Ovary (tissue), 9 donors: ENCODE measurements around the gene CYB5R3. TPM values are rescaled to one million over a fixed set of nuclear protein-coding genes. Genes with fewer than 3 reads are reported as not detected.

Experiments
- DNase-seq, 5 donors: peaks; one replicate each; pipeline ENCODE4 v3.0.0-alpha.2; 2019 to 2020
- H3K27ac ChIP-seq, 2 donors: fragments of 200-600 bp; one replicate each; pipeline versions ENCODE4 v1.5.1 to v1.8.0; 2019 to 2022
- H3K27me3 ChIP-seq: fragments of 200-600 bp; one replicate; pipeline ENCODE4 v1.8.0; 2022
- H3K36me3 ChIP-seq: fragments of 200-600 bp; sonication (generic); one replicate; pipeline ENCODE4 v1.5.1; 2019
- H3K4me1 ChIP-seq: one replicate; pipeline ENCODE4 v1.8.1; 2013; ENCODE audit warnings: mild to moderate bottlenecking, moderate library complexity; ENCODE audit not compliant: insufficient read depth
- H3K4me3 ChIP-seq: fragments of 200-600 bp; sonication (generic); one replicate; pipeline ENCODE4 v1.5.1; 2017
- H3K9me3 ChIP-seq, 2 donors: fragments of 200-600 bp in 1 of 2; sonication (generic) in 1 of 2; one replicate each; pipeline versions ENCODE4 v1.5.1 to v1.8.1; 2013 to 2019; ENCODE audit warnings: mild to moderate bottlenecking in 1 of 2, moderate library complexity in 1 of 2
- EP300 ChIP-seq: sonication (generic); formaldehyde crosslinking; IDR thresholded peaks from one replicate; pipeline ENCODE4 v1.6.1; 2017; ENCODE audit warnings: antibody characterized with exemption
- POLR2A ChIP-seq: fragments of 450-650 bp; IDR thresholded peaks from one replicate; pipeline ENCODE4 v1.6.1; 2017; ENCODE audit warnings: antibody characterized with exemption, mild to moderate bottlenecking, moderate library complexity
- WGBS, 3 donors: extraction: QIAGEN DNeasy Blood & Tissue Kit in 1 of 3; methylation state at CpG; one replicate each; pipeline versions ENCODE4 v1.1.5 to v1.1.7; 2013 to 2017; 5-methylcytosine and 5-hydroxymethylcytosine counted together
- intact Hi-C, 4 donors: fragments of 100-400 bp; cut with DNase I; formaldehyde crosslinking; loops; one replicate each; pipeline versions ENCODE4 v1.11.0 to v1.15.1; 2022 to 2023
- polyA plus RNA-seq, 2 donors: library from polyadenylated mRNA; stranded (reverse); fragments of 200-250 nt in 1 of 2; fragments of 350-450 nt in 1 of 2; fragmentation: Illumina TruSeq in 1 of 2; extraction: RNeasy Lipid Tissue Mini Kit (QIAGEN cat#74804) in 1 of 2; gene quantifications; one replicate each; pipeline ENCODE4 v1.2.3, GENCODE V29; 2013 to 2014
- total RNA-seq, 7 donors: library from RNA; depleted of rRNA in 2 of 7; stranded (reverse); fragments of >200 nt in 2 of 7; fragmentation: NEBNext Ultra II Directional in 3 of 7; extraction: Animal tissue kit (Norgen Biotek cat#: 25700) in 3 of 7; gene quantifications; one replicate each; pipeline versions ENCODE4 v1.1.0 to v1.2.4, GENCODE V29; 2016 to 2023
- TF ChIP-seq, protein P1 (sequence below), 3 donors: fragments of 450-650 bp in 2 of 3; fragments of 200-600 bp in 1 of 3; IDR thresholded peaks; one replicate each; pipeline versions ENCODE4 v1.5.1 to v1.8.0; 2016 to 2022; ENCODE audit warnings: antibody characterized with exemption in 3 of 3, mild to moderate bottlenecking in 1 of 3
- donor health status: DM: no; HTN: no; CAD: no; lungs with moderate emphysema.
- donor health status: DM: no; HTN: no; CAD: no.
- donor health status: Bipolar disorder and iron deficiency.
- donor health status: DM: yes; HTN: yes; CAD: no.
- donor health status: DM: no; HTN: no; CAD: no.
- donor health status: DM: yes; HTN: yes; CAD: no.

Gene CYB5R3
- total and polyA plus RNA-seq, 9 donors = 56.9 to 279 (median 228) TPM

DNA sequence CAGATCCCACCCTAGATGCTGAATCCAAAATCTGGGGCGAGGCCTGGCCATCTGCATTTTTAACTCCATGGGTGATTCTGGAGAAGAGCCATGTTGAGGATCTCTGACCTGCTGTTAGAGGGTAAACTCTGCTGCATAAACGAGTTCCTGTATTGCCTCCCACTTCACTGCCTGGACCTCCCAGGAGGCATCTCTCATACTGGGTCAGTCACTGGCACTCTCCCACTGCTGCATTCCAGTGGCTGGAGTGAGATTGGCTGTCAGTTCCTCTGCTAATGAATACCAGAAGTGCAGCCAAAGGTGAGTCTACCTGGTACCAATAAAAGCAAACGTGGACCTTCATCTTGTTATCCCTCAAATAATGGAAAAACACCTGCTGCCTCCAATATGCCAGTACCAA lies 44.8 kb downstream of the CYB5R3 start:
- WGBS, 3 donors = 20 to 41% (median 26%) methylated on average over 3 of the region's 3 CpGs
- TF ChIP-seq POLR2A (no peak), EP300 (no peak)
- TF ChIP-seq, protein P1, sequence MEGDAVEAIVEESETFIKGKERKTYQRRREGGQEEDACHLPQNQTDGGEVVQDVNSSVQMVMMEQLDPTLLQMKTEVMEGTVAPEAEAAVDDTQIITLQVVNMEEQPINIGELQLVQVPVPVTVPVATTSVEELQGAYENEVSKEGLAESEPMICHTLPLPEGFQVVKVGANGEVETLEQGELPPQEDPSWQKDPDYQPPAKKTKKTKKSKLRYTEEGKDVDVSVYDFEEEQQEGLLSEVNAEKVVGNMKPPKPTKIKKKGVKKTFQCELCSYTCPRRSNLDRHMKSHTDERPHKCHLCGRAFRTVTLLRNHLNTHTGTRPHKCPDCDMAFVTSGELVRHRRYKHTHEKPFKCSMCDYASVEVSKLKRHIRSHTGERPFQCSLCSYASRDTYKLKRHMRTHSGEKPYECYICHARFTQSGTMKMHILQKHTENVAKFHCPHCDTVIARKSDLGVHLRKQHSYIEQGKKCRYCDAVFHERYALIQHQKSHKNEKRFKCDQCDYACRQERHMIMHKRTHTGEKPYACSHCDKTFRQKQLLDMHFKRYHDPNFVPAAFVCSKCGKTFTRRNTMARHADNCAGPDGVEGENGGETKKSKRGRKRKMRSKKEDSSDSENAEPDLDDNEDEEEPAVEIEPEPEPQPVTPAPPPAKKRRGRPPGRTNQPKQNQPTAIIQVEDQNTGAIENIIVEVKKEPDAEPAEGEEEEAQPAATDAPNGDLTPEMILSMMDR (IDR thresholded peaks at IDR 0.05) = no peak
- Histone ChIP-seq H3K27ac (no peak overlapping the region), H3K4me3 (no peak overlapping the region), H3K4me1 (peaks cover 18% of the 10 kb centered on the region), H3K9me3 (no peaks in the 10 kb centered on the region), H3K27me3 (no peaks in the 10 kb centered on the region), H3K36me3 (no peaks in the 10 kb centered on the region)
- no peak for DNase-seq
- intact Hi-C loops = no loop called here

DNA sequence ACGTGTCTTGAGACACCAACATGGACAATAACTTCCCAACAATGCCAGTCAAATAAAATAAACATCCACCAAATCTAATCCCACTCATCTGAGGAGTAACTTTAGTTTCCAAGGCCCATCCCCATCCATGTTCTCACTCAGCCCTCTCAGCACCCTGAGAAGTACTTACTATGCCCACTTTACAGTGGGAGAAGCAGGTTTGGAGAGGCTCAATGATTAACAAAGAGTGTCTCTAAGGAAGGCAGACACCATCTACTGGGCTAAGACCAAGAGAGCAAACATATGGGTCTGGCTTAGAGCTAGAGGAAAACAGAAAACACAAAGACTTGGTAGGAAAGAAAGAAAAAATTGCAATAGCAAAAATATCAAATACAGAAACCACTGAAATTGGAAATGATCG lies 45.8 kb downstream of the CYB5R3 start:
- DNase-seq = no peak
- no peaks in the 10 kb centered on the region for H3K36me3 ChIP-seq
- no peak for TF ChIP-seq EP300
- TF ChIP-seq, protein P1 (IDR thresholded peaks at IDR 0.05) = no peak
- peaks cover 13% of the 10 kb centered on the region for H3K4me1 ChIP-seq
- intact Hi-C loops = no loop called here
- H3K27me3 ChIP-seq = no peaks in the 10 kb centered on the region
- H3K4me3 ChIP-seq = no peak overlapping the region
- no peak overlapping the region for H3K27ac ChIP-seq
- 63 to 86% (median 75%) methylated on average over 2 of the region's 2 CpGs for WGBS, 3 donors
- H3K9me3 ChIP-seq = no peaks in the 10 kb centered on the region

DNA sequence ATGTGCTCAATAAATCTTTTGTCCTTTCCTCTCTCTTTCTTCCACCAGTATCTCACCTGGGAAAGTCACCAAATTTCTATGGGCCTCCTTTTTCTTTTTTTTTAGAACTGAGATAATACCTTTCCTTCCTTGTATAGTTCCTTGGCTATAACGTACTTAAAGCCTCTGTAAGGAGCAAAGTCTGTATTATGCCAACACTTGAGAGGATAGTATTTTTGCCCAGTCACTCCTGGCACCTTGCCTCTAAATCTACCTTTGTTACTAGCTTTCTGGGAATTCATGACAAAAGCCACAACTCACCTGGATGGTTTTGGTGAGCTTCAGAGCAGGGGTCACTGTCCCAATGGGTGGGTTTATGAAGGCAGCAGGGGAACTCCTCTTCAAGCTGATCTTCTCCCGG lies 46.7 kb downstream of the CYB5R3 start:
- peaks cover 10% of the 10 kb centered on the region for H3K4me1 ChIP-seq
- DNase-seq = no peak
- no peaks in the 10 kb centered on the region for H3K27me3 ChIP-seq
- no peak overlapping the region for H3K4me3 ChIP-seq
- no peaks in the 10 kb centered on the region for H3K9me3 ChIP-seq
- no peak overlapping the region for H3K27ac ChIP-seq
- no peaks in the 10 kb centered on the region for H3K36me3 ChIP-seq
- 77 to 85% (median 80%) methylated on average over 2 of the region's 2 CpGs for WGBS, 3 donors
- intact Hi-C loops = no loop called here
- TF ChIP-seq EP300 (no peak), POLR2A (no peak)
- TF ChIP-seq, protein P1 (IDR thresholded peaks at IDR 0.05) = no peak

DNA sequence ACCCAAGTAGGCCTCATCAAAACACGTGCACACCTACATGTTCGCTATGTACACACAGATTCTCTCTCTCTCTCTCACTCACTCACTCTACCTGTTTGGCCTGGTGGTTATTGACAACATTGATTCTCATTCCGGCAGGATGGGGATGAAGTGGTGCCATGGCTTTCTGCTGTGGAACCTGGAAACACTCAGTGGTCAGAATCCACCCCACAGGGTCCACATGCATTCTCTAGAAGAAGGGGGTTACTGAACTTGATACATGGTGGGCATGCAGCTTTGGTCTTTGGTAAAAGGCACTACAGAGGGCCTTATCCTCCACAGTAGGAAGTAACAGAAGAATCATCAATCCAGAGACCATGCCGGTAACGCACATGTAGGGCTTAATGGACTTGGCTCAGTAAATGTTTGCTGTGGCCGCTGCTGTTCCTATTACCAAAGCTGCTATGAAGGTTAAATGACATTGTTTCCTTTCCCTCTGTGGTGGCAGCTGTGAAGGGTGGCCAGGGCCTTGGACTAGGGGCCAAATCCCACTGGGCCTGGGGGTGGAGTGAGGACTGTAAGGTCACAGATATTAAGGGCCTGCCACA lies 47.2 kb downstream of the CYB5R3 start:
- 89 to 93% (median 92%) methylated on average over 6 of the region's 6 CpGs for WGBS, 3 donors
- intact Hi-C loops = no loop called here
- TF ChIP-seq, protein P1 (IDR thresholded peaks at IDR 0.05) = no peak
- TF ChIP-seq POLR2A = no peak
- TF ChIP-seq EP300 = no peak
- DNase-seq = no peak
- Histone ChIP-seq H3K36me3 (no peaks in the 10 kb centered on the region), H3K4me1 (peaks cover 11% of the 10 kb centered on the region), H3K4me3 (no peak overlapping the region), H3K27ac (no peak overlapping the region), H3K9me3 (no peaks in the 10 kb centered on the region), H3K27me3 (no peaks in the 10 kb centered on the region)
